Endometrial microvascular endothelial cells (primary cell): ENCODE data around the gene LMX1B. TPM values are rescaled to one million over a fixed set of nuclear protein-coding genes. Genes with fewer than 3 reads are reported as not detected.

Experiments used
- in situ Hi-C: cut with HindIII; loops from 2 replicates; pipeline ENCODE4 v1.10.0; 2017; ENCODE audit warnings: low sequenced_read_pairs, low pct_unique_long_range_greater_than_20kb; ENCODE audit errors: inconsistent ontology term
- total RNA-seq: library from RNA; depleted of rRNA; stranded (reverse); fragments of >200 nt; gene quantifications from one replicate; pipeline ENCODE4 v1.2.3, GENCODE V29; 2015; ENCODE audit errors: inconsistent ontology term

LMX1B gene
- total RNA-seq, 1 donor from 2014 or later = not detected

GRCh38 chr9:126615791-126616447 is 2.2 kb downstream of the LMX1B start:
- in situ Hi-C loops = no loop called here

GRCh38 chr9:126616521-126616976 is 2.8 kb downstream of the LMX1B start:
- in situ Hi-C loops = no loop called here

- in situ Hi-C loops = no loop called here
Observed at GRCh38 chr9:126617003-126617822, 3.5 kb downstream of the LMX1B start.

GRCh38 chr9:126617823-126618165 is 4.1 kb downstream of the LMX1B start:
- in situ Hi-C loops = no loop called here

- in situ Hi-C loops = no loop called here
Observed at GRCh38 chr9:126618190-126618584, 4.5 kb downstream of the LMX1B start.

- in situ Hi-C loops = no loop called here
Observed at GRCh38 chr9:126618585-126619360, 5.0 kb downstream of the LMX1B start.

- in situ Hi-C loops = no loop called here
Observed at GRCh38 chr9:126619361-126620135, 5.8 kb downstream of the LMX1B start.

- in situ Hi-C loops = no loop called here
Observed at GRCh38 chr9:126620478-126620877, 6.8 kb downstream of the LMX1B start.

GRCh38 chr9:126621061-126621918 is 7.6 kb downstream of the LMX1B start:
- in situ Hi-C loops = no loop called here

- in situ Hi-C loops = no loop called here
Observed at GRCh38 chr9:126621919-126622735, 8.4 kb downstream of the LMX1B start.

- in situ Hi-C loops = no loop called here
Observed at GRCh38 chr9:126623314-126623666, 9.6 kb downstream of the LMX1B start.

GRCh38 chr9:126623667-126624478 is 10.1 kb downstream of the LMX1B start:
- in situ Hi-C loops = no loop called here

GRCh38 chr9:126624479-126624826 is 10.7 kb downstream of the LMX1B start:
- in situ Hi-C loops = no loop called here

- in situ Hi-C loops = no loop called here
Observed at GRCh38 chr9:126624912-126625311, 11.2 kb downstream of the LMX1B start.

GRCh38 chr9:126625329-126626126 is 11.8 kb downstream of the LMX1B start:
- in situ Hi-C loops = no loop called here
